Endothelial cell (in vitro differentiated cells): ENCODE data around the gene AP1M2. TPM values are rescaled to one million over a fixed set of nuclear protein-coding genes. Genes with fewer than 3 reads are reported as not detected.
"Not testable (repeated sequence)": the region's sequence is repeated elsewhere in the genome, so short reads cannot be mapped to it uniquely, and the experiment has no call there.

ENCODE experiments used
- DNase-seq: peaks from one replicate; pipeline ENCODE4 v3.0.0; 2021; ENCODE audit warnings: low spot score
- H3K27ac Mint-ChIP-seq: one replicate; pipeline ENCODE4 v1.8.0; 2021; ENCODE audit warnings: mixed read lengths, inconsistent platforms; ENCODE audit not compliant: unreplicated experiment
- H3K27me3 Mint-ChIP-seq: one replicate; pipeline ENCODE4 v1.8.0; 2021; ENCODE audit warnings: mild to moderate bottlenecking, moderate library complexity, mixed read lengths, inconsistent platforms; ENCODE audit not compliant: unreplicated experiment
- H3K36me3 Mint-ChIP-seq: one replicate; pipeline ENCODE4 v1.8.0; 2021; ENCODE audit warnings: mild to moderate bottlenecking, low read depth, mixed read lengths, inconsistent platforms; ENCODE audit not compliant: unreplicated experiment
- H3K4me1 Mint-ChIP-seq: one replicate; pipeline ENCODE4 v1.8.0; 2021; ENCODE audit warnings: mild to moderate bottlenecking, mixed read lengths, inconsistent platforms; ENCODE audit not compliant: unreplicated experiment
- H3K4me3 Mint-ChIP-seq: one replicate; pipeline ENCODE4 v1.8.0; 2021; ENCODE audit warnings: mild to moderate bottlenecking, mixed read lengths, inconsistent platforms; ENCODE audit not compliant: unreplicated experiment
- H3K9me3 Mint-ChIP-seq: one replicate; pipeline ENCODE4 v1.8.0; 2021; ENCODE audit warnings: mixed read lengths, inconsistent platforms; ENCODE audit not compliant: unreplicated experiment
- CTCF ChIP-seq: fragments of 200-600 bp; sonication (generic); IDR thresholded peaks from one replicate; pipeline ENCODE4 v1.5.0; 2021; ENCODE audit warnings: antibody characterized with exemption; ENCODE audit not compliant: unreplicated experiment
- microRNA-seq: library from miRNA; unstranded; fragments of <30 nt; microRNA quantifications from one replicate; pipeline ENCODE4, GENCODE V29; 2020; ENCODE audit not compliant: unreplicated experiment
- total RNA-seq: library from RNA; stranded (reverse); fragmentation: NEBNext Ultra II Directional; extraction: Animal tissue kit (Norgen Biotek cat#: 25700); gene quantifications from one replicate; pipeline ENCODE4 v1.2.1, GENCODE V29; 2021; ENCODE audit not compliant: unreplicated experiment

Gene AP1M2
- total RNA-seq, 1 donor from 2014 or later = 7.5 TPM

- no peak for TF ChIP-seq CTCF
- peaks cover 4% of the 10 kb centered on the region for H3K36me3 Mint-ChIP-seq
- no peaks in the 10 kb centered on the region for H3K4me1 Mint-ChIP-seq
- no peak overlapping the region for H3K27ac Mint-ChIP-seq
- H3K27me3 Mint-ChIP-seq = peaks cover 4% of the 10 kb centered on the region
- DNase-seq = no peak
- H3K9me3 Mint-ChIP-seq = no peaks in the 10 kb centered on the region
- H3K4me3 Mint-ChIP-seq = no peak overlapping the region
Measured at GRCh38 chr19:10532457-10532856, 54.7 kb downstream of the AP1M2 start.

DNA sequence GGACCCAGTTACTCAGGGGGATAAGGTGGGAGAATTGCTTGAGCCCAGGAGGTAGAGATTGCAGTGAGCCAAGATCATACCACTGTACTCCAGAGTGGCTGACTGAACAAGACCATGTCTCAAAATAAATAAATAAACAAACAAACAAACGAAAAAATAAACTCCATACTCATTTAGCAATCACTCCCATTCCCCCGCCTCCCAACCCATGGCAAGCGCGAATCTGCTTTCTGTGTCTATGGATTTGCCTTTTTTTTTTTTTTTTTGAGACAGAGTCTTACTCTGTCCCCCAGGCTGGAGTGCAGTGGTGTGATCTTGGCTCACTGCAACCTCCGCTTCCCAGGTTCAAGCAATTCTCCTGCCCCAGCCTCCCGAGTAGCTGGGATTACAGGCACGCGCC lies 60.2 kb downstream of the AP1M2 start:
- not testable (repeated sequence) for H3K36me3 Mint-ChIP-seq, H3K4me1 Mint-ChIP-seq, H3K4me3 Mint-ChIP-seq, DNase-seq, H3K27me3 Mint-ChIP-seq, H3K27ac Mint-ChIP-seq, H3K9me3 Mint-ChIP-seq

DNA sequence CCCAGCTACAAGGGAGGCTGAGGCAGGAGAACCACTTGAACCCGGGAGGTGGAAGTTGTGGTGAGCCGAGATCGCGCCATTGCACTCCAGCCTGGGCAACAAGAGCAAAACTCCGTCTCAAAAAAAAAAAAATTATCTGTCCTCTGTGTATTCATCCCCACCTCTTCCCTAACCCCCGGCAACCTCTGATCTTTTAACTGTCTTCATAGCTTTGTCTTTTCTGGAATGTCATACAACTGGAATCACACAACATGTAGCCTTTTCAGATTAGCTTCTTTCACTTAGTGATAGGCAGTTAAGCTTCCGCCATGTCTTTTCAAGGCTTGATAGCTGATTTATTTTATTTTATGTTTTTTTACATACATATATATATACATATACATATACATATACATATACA lies 61.5 kb downstream of the AP1M2 start:
- Mint-ChIP-seq H3K27ac (no peak overlapping the region), H3K4me1 (no peaks in the 10 kb centered on the region), H3K36me3 (no peaks in the 10 kb centered on the region), H3K27me3 (no peaks in the 10 kb centered on the region), H3K4me3 (no peak overlapping the region), H3K9me3 (no peaks in the 10 kb centered on the region)
- no peak for DNase-seq
- no peak for TF ChIP-seq CTCF

- Mint-ChIP-seq H3K9me3 (no peaks in the 10 kb centered on the region), H3K27me3 (peaks cover 13% of the 10 kb centered on the region), H3K4me3 (no peak overlapping the region), H3K36me3 (peaks cover 7% of the 10 kb centered on the region), H3K4me1 (peaks cover 8% of the 10 kb centered on the region), H3K27ac (no peak overlapping the region)
- DNase-seq = no peak
- TF ChIP-seq CTCF = no peak
Measured at GRCh38 chr19:10523135-10523636, 63.9 kb downstream of the AP1M2 start.

Small RNAs within 50 kb of the gene (microRNA-seq; reads per million reads assigned to microRNA genes)
- 0.35 reads per million for gene MIR1238

Other genes starting within 250 kb of the AP1M2 start
- gene ICAM3, start 247.7 kb downstream of the AP1M2 start, total RNA-seq = 24.9 TPM
- gene TYK2, start 206.7 kb downstream of the AP1M2 start, total RNA-seq = 143 TPM
- gene CDC37, start 183.8 kb downstream of the AP1M2 start, total RNA-seq = 386 TPM
- 0.46 TPM for gene PDE4A, start 166.8 kb downstream of the AP1M2 start, total RNA-seq
- 56.4 TPM for gene KEAP1, start 84.0 kb downstream of the AP1M2 start, total RNA-seq
- not detected for gene S1PR5, start 69.9 kb downstream of the AP1M2 start, total RNA-seq
- gene ATG4D, start 43.4 kb downstream of the AP1M2 start, total RNA-seq = 11.8 TPM
- 25.2 TPM for gene KRI1, start 21.3 kb downstream of the AP1M2 start, total RNA-seq
- gene CDKN2D, start 18.3 kb downstream of the AP1M2 start, total RNA-seq = 8.1 TPM
- 272 TPM for gene SLC44A2, start 38.2 kb upstream of the AP1M2 start, total RNA-seq
- 330 TPM for gene ILF3, start 67.0 kb upstream of the AP1M2 start, total RNA-seq
- 32.5 TPM for gene QTRT1, start 114.1 kb upstream of the AP1M2 start, total RNA-seq
- gene DNM2, start 130.8 kb upstream of the AP1M2 start, total RNA-seq = 184 TPM
- 22.1 TPM for gene TMED1, start 248.9 kb upstream of the AP1M2 start, total RNA-seq